GM10248 (cell line): ENCODE results near the gene PIP5KL1.

ENCODE experiments used
- CTCF ChIA-PET: fragments of 300-600 bp; sonication (Branson Sonifier 250); formaldehyde crosslinking; extraction: SDS; loops from one replicate; lab custom pipeline; 2021; ENCODE audit warnings: antibody characterized with exemption; lab: Yijun Ruan, JAX
- POLR2A ChIA-PET: fragments of 350-650 bp; sonication (Branson Sonifier 250); formaldehyde crosslinking; extraction: SDS; loops from one replicate; lab custom pipeline; 2020; ENCODE audit warnings: antibody characterized with exemption; lab: Yijun Ruan, JAX
- DNase-seq: peaks from one replicate; pipeline ENCODE4 v3.0.0; 2012; ENCODE audit errors: extremely low spot score
- CTCF ChIP-seq: IDR thresholded peaks from 2 replicates; pipeline ENCODE4 v1.5.1; 2012; ENCODE audit warnings: mild to moderate bottlenecking, low read depth; ENCODE audit errors: extremely low read depth, missing control alignments, control extremely low read depth

Gene PIP5KL1

GRCh38 chr9:127930231-127931091 is at the start of gene PIP5KL1:
TSS of gene PIP5KL1 (minus strand) at chr9:127930777. CDS start at chr9:127930752, 25 bp downstream.
- CTCF ChIA-PET, result interaction anchor here (0.8 to 7.9 kb wide), 7 partner anchors 9 to 196 kb away, joined by 3 to 48 read pairs (median 5); partner anchors contain the start of genes ST6GALNAC4 and TOR2A

GRCh38 chr9:127980060-127980705 is 49.6 kb upstream of the PIP5KL1 start:
- TF ChIP-seq CTCF, result no peak
- CTCF ChIA-PET, result interaction anchor here (1.2 to 3.9 kb wide), 6 partner anchors 10 to 55 kb away, joined by 3 to 34 read pairs (median 3); no protein-coding TSS in a partner anchor
- POLR2A ChIA-PET, result interaction anchor here (1.5 to 3.2 kb wide), 2 partner anchors 8 to 10 kb away, joined by 6 to 14 read pairs; no protein-coding TSS in a partner anchor
- DNase-seq, result no peak

More at GRCh38 chr9:127930231-127931091, at the start of gene PIP5KL1:
- POLR2A ChIA-PET, result no interaction called here
- TF ChIP-seq CTCF, result peak; percentile 10
- DNase-seq, result peak; percentile 95

- POLR2A ChIA-PET, result interaction anchor here (1.2 to 3.2 kb wide), 2 partner anchors 9 to 47 kb away, joined by 5 to 14 read pairs; no protein-coding TSS in a partner anchor
- CTCF ChIA-PET, result interaction anchor here (1.0 to 3.9 kb wide), 8 partner anchors 9 to 56 kb away, joined by 3 to 34 read pairs (median 3); no protein-coding TSS in a partner anchor
- no peak for TF ChIP-seq CTCF
- DNase-seq, result peak; percentile 67
Observed at GRCh38 chr9:127979333-127980059, 48.9 kb upstream of the PIP5KL1 start.

- no peak for TF ChIP-seq CTCF
- ChIA-PET POLR2A (interaction anchor here (0.7 to 3.2 kb wide), 4 partner anchors 9 to 1642 kb away, joined by 4 to 14 read pairs (median 6); no protein-coding TSS in a partner anchor), CTCF (interaction anchor here (1.0 to 3.9 kb wide), 6 partner anchors 8 to 56 kb away, joined by 3 to 34 read pairs (median 4); no protein-coding TSS in a partner anchor)
- DNase-seq, result no peak
Observed at GRCh38 chr9:127979015-127979332, 48.4 kb upstream of the PIP5KL1 start.

GRCh38 chr9:127977884-127978647 is 47.5 kb upstream of the PIP5KL1 start:
- no peak for DNase-seq
- no peak for TF ChIP-seq CTCF
- ChIA-PET CTCF (interaction anchor here (0.9 to 3.7 kb wide), 8 partner anchors 11 to 243 kb away, joined by 3 to 20 read pairs (median 4); partner anchors contain the start of gene TOR2A), POLR2A (interaction anchor here (0.7 to 1.2 kb wide), 4 partner anchors 49 to 1643 kb away, joined by 4 to 6 read pairs (median 4); partner anchors contain the start of gene NAIF1)
